HG02981 (cell line): ENCODE measurements around the gene PRKAG2.
"Not testable (repeated sequence)": the region's sequence is repeated elsewhere in the genome, so short reads cannot be mapped to it uniquely, and the experiment has no call there.

Source experiments
- ATAC-seq: cut with Tn5 transposase; IDR thresholded peaks from one replicate; pipeline ENCODE4 v1.9.1; 2021; ENCODE audit warnings: mild to moderate bottlenecking, moderate library complexity; ENCODE audit not compliant: unreplicated experiment

Gene PRKAG2

GRCh38 chr7:151885202-151885580, 8.3 kb upstream of the PRKAG2 start:
- no peak for ATAC-seq

GRCh38 chr7:151884312-151885201, 7.6 kb upstream of the PRKAG2 start:
- no peak for ATAC-seq

DNA sequence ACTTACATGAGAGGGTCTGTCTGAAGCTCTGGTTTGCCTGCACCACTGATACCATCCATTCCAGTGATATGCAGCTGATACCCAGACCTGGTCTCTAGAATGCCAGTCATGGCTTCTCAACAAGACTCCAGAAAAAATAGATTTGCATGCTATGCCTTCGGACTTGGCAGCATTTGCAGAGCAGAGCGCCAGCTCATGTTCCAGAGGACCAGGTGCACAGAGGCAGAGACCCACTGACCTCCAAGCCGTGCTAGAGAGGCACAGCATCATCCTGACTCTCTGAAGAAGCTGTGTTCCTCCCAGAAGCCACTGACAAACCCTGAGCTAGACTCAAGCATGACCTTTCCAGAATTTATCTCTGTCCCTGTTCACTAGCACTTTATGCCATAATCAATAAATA, 6.9 kb upstream of the PRKAG2 start:
- ATAC-seq, result no peak

GRCh38 chr7:151882734-151883133, 5.8 kb upstream of the PRKAG2 start:
- ATAC-seq, result no peak

GRCh38 chr7:151880688-151881087, 3.8 kb upstream of the PRKAG2 start:
- ATAC-seq, result no peak

DNA sequence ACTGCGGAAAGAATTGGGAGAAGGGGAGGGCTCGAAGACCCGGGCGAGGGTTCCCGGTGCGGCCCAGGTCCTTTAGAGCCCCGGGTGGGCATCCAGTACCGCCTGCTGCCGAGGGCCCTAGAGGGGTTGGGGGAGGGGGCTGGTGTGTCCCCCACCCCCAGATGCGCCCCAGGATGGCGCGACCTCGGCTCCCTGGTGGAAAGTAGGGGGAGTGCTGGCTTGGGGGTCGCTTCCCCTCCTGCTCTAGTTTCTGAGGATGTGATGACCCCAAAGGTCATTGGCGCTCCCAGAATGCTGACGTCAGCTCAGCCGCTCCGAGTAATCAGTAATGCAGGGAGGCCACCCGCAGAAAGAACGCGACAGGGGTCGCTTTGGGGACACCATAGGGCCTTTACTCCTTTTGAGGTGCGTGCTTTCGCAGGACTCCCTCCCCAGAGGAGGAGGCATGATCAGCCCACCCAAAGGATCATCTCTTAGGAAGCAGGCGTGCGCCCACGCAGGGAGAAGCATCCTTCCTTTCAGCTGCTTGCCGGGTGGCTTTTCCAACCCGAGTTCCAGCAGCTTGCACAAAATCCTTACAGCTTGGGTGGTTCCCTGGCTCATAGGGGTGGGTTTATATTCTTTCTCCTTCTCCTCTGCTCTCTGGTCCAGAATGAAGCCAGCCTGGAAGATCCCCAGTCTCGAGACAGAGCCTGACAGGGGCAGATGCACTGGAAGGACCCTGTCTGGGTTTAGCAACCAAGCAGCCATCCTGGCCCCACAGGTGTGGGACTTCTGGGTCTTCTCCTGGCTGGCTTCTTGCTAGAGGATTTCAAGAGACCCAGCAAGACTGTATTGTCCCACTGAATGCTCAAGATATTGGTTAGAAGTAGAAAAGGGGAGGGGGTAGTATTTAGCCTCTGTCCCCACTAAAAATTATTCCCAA, 1.3 kb upstream of the PRKAG2 start:
- no peak for ATAC-seq

DNA sequence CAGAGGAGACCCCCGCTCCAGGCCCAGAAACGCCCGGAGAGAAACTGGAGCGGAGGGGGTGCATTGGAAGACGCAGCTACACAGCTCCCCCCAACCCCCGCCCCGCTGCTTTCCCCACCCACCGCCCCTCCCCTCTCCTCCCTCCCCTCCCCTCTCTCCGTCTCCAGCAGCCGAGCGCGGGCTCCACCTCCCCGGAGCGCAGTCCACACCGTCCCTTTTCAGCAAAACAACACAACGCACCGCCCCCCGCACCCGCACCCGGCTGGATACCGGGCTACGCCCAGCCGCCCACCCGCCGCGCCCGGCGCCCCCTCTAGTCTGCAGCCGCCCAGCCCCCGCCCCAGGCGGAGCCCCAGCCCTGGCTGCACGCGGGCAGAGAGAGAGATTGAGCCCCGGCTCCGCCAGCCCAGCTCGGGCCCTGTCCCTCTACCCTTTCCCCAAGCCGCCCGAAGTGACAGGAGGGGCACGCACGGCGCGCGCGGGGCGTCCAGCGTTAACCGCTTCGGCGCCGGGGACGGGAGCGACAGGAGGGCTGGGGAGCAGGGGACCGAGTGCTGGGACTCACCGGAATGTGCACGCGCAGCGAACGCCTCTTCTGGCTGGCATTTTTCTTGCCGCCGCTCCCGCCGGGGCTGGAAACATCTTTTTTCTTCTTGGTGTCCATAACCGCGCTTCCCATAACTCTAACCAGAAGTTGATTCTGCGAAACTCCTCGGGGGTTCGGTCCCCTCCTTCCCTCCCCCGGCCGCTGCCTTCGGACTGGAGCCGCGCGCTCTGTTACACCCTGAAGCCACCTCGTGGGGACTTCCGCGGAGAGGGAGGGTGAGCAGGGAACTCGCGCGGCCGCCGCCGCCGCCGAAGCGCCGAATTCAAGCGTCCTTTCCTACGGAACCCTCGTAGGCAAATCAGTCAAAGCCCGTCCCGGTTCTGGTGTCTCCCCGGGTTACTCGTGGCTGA, 695 bp downstream of the PRKAG2 start:
- ATAC-seq, result no peak

- ATAC-seq, result not testable (repeated sequence)
Measured at GRCh38 chr7:151874479-151874878, 2.4 kb downstream of the PRKAG2 start.

GRCh38 chr7:151873402-151873965, 3.4 kb downstream of the PRKAG2 start:
- no peak for ATAC-seq

GRCh38 chr7:151872531-151873401, 4.1 kb downstream of the PRKAG2 start:
- no peak for ATAC-seq

GRCh38 chr7:151871904-151872303, 5.0 kb downstream of the PRKAG2 start:
- ATAC-seq, result no peak

- ATAC-seq, result no peak
Measured at GRCh38 chr7:151871189-151871735, 5.7 kb downstream of the PRKAG2 start.

GRCh38 chr7:151869968-151870918, 6.7 kb downstream of the PRKAG2 start:
- ATAC-seq, result no peak

- no peak for ATAC-seq
Measured at GRCh38 chr7:151869455-151869854, 7.5 kb downstream of the PRKAG2 start.

- no peak for ATAC-seq
Measured at GRCh38 chr7:151869109-151869428, 7.8 kb downstream of the PRKAG2 start.

DNA sequence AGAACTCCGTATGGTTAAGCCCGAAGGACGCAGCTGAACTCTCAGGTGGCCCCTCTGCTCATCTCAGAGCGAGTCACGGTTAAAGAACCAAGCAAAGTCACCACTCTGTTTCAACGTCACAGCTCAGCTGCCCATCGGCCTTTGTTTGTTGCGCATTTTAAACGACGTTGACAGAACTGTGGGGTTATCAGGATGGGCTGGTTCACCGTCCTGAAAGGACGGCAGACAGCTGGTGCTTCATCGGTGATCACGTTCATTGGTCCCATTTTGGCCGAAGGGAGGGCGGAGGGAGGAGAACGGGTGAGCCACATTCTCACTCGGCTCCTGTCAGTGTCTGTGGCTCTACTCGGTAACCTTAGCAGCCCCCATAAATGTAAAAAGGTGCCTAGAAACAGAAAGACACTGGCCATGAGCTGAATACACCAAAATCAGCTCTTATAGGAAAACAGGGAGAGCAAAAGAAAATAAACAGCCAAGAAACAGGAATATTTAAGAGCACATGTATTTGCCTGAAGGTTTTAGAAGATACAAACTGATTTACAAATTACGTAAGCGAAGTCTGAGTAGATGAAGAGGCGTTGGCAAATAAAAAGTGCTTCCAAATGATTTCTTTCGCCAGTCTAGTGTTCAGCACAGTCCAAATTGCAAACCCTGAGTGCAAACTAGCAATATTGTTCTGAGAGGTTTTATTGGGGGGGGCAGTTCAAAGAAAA, 8.4 kb downstream of the PRKAG2 start:
- ATAC-seq, result no peak

DNA sequence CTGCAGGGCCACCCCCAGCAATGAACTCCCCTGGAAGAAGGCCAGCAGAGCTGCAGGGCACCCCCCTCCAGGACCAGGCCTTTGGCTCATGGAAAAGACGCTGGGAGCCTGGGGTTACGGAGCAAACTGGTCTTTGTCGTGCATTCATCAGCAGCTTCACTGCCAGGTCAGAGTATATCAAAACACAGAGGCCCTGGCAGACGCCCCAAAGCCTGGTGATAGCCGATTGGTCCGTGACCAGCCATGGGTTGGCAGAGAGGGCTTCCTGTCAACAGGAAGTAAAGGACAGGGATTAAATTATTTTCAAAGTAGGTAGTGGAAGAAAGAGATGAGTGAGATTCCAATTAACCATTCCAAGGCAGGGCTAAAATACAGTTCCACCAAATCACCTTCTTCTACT, 9.0 kb downstream of the PRKAG2 start:
- ATAC-seq, result no peak
